Measurements from ENCODE around the gene NDUFV2.
"Not testable (repeated sequence)": the region's sequence is repeated elsewhere in the genome, so short reads cannot be mapped to it uniquely, and the experiment has no call there.

- not testable (repeated sequence) for TF ChIP-seq CTCF (IDR thresholded peaks at IDR 0.05; ENCODE audit: low read length); EZH2 (IDR thresholded peaks at IDR 0.05; ENCODE audit: borderline replicate concordance, low read length)
These were observed 67.0 kb downstream of the NDUFV2 start for GRCh38 chr18:9169515-9169914.

Measured in OCI-LY1 (cell line).